Measurements from ENCODE around the gene PNCK. TPM values are rescaled to one million over a fixed set of nuclear protein-coding genes. Genes with fewer than 3 reads are reported as not detected.

PNCK gene
- total RNA-seq, 1 donor from 2014 or later = 0.72 TPM

GRCh38 chrX:153669901-153670731, 3.5 kb downstream of the PNCK start:
- intact Hi-C loops (cut with DNase I) = no loop called here
- no peak for TF ChIP-seq CTCF (IDR thresholded peaks at IDR 0.05)
- H3K27ac ChIP-seq = no peak overlapping the region
- no peak for ATAC-seq
- no peaks in the 10 kb centered on the region for H3K4me1 ChIP-seq
- H3K9me3 ChIP-seq = no peaks in the 10 kb centered on the region
- H3K27me3 ChIP-seq = peaks cover 4% of the 10 kb centered on the region
- no peak overlapping the region for H3K4me3 ChIP-seq
- no peaks in the 10 kb centered on the region for H3K36me3 ChIP-seq
- no peak for DNase-seq

DNA sequence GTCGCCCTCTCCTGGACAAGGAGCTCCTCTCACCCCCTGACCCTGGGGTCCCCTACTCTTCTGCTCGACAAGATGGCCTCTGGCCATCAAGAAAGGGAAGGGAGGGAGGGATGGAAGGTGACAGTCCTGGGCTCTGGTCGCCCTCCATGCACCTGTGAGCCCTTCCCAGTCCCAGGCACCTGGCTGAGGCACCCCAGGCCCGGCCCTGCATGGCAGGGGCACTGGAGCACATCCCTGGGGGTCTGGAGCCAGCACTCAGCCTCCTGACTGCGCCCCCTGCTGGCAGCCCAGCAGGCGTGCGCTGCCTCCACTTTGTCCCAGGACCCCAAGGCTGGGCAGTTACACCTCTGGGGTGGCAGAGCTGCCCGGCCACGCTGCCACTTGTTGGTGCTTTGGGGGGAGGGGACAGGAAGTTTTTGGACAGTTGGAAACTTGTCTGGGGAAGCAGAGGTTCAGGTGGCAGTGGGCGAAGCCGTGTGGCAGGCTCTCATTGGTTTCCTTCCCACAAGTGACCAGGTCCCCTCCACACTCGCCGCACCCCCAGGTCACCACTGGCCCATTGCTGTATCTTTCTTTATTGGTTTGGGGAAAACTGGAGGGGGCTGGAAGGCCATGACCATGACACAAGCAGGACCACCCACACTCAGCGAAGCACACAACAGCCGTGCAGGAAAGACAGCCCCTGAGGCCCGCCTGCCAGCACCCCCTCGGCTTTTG, 4.3 kb downstream of the PNCK start:
- Histone ChIP-seq H3K27ac (no peak overlapping the region), H3K27me3 (peaks cover 4% of the 10 kb centered on the region), H3K36me3 (no peaks in the 10 kb centered on the region), H3K4me3 (no peak overlapping the region), H3K4me1 (no peaks in the 10 kb centered on the region), H3K9me3 (no peaks in the 10 kb centered on the region)
- DNase-seq = peak; percentile 56
- peak; percentile 71 for TF ChIP-seq CTCF (IDR thresholded peaks at IDR 0.05)
- intact Hi-C loops (cut with DNase I) = no loop called here
- peak; percentile 44 for ATAC-seq

- peak; percentile 38 for DNase-seq
- intact Hi-C loops (cut with DNase I) = no loop called here
- no peak overlapping the region for H3K4me3 ChIP-seq
- TF ChIP-seq CTCF (IDR thresholded peaks at IDR 0.05) = no peak
- H3K4me1 ChIP-seq = no peaks in the 10 kb centered on the region
- peaks cover 6% of the 10 kb centered on the region for H3K27me3 ChIP-seq
- H3K36me3 ChIP-seq = no peaks in the 10 kb centered on the region
- ATAC-seq = no peak
- no peak overlapping the region for H3K27ac ChIP-seq
- H3K9me3 ChIP-seq = no peaks in the 10 kb centered on the region
Observed at GRCh38 chrX:153668423-153669173, 5.0 kb downstream of the PNCK start.

GRCh38 chrX:153667956-153668396, 5.6 kb downstream of the PNCK start:
- H3K36me3 ChIP-seq = no peaks in the 10 kb centered on the region
- intact Hi-C loops (cut with DNase I) = no loop called here
- H3K27me3 ChIP-seq = peaks cover 12% of the 10 kb centered on the region
- no peaks in the 10 kb centered on the region for H3K4me1 ChIP-seq
- H3K9me3 ChIP-seq = no peaks in the 10 kb centered on the region
- no peak overlapping the region for H3K27ac ChIP-seq
- H3K4me3 ChIP-seq = no peak overlapping the region
- ATAC-seq (peak; percentile 95), DNase-seq (peak; percentile 89)
- peak; percentile 69 for TF ChIP-seq CTCF (IDR thresholded peaks at IDR 0.05)

GRCh38 chrX:153667281-153667955, 6.2 kb downstream of the PNCK start:
- intact Hi-C loops (cut with DNase I) = no loop called here

More at GRCh38 chrX:153667281-153667955, 6.2 kb downstream of the PNCK start:
- no peak for ATAC-seq
- no peak overlapping the region for H3K27ac ChIP-seq
- no peaks in the 10 kb centered on the region for H3K36me3 ChIP-seq
- no peaks in the 10 kb centered on the region for H3K9me3 ChIP-seq
- no peak for TF ChIP-seq CTCF (IDR thresholded peaks at IDR 0.05)
- H3K4me1 ChIP-seq = no peaks in the 10 kb centered on the region
- no peak for DNase-seq
- H3K4me3 ChIP-seq = no peak overlapping the region
- H3K27me3 ChIP-seq = peaks cover 12% of the 10 kb centered on the region
